GM18502 (cell line): ENCODE data around the gene ST7.

Source experiments
- ATAC-seq: cut with Tn5 transposase; IDR thresholded peaks from one replicate; pipeline ENCODE4 v1.9.1; 2021; ENCODE audit warnings: mild to moderate bottlenecking; ENCODE audit not compliant: unreplicated experiment, poor library complexity

Gene ST7

GRCh38 chr7:117208257-117208656, 255.0 kb downstream of the ST7 start:
- no peak for ATAC-seq

DNA sequence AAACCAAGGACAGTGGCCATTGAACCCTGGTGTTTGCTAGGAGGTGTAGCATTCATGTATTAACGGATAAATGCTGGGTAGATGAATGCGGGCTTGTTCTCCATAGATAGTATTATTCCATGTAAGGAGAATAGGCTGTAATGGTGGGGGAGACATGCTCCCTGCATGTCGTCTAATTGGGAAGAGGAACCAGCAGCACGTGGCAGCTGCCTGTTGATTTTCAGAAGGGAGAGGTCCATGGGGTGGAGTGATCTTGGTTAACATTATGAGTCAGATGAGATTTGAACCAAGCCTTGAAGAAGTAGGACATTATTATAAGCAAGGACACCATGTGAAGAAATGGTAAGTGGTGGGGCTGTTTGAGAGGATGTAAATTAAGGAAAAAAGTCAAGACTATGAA, 257.1 kb downstream of the ST7 start:
- no peak for ATAC-seq

- no peak for ATAC-seq
Measured at GRCh38 chr7:117210908-117211307, 257.6 kb downstream of the ST7 start.

GRCh38 chr7:117211614-117212013, 258.3 kb downstream of the ST7 start:
- no peak for ATAC-seq

DNA sequence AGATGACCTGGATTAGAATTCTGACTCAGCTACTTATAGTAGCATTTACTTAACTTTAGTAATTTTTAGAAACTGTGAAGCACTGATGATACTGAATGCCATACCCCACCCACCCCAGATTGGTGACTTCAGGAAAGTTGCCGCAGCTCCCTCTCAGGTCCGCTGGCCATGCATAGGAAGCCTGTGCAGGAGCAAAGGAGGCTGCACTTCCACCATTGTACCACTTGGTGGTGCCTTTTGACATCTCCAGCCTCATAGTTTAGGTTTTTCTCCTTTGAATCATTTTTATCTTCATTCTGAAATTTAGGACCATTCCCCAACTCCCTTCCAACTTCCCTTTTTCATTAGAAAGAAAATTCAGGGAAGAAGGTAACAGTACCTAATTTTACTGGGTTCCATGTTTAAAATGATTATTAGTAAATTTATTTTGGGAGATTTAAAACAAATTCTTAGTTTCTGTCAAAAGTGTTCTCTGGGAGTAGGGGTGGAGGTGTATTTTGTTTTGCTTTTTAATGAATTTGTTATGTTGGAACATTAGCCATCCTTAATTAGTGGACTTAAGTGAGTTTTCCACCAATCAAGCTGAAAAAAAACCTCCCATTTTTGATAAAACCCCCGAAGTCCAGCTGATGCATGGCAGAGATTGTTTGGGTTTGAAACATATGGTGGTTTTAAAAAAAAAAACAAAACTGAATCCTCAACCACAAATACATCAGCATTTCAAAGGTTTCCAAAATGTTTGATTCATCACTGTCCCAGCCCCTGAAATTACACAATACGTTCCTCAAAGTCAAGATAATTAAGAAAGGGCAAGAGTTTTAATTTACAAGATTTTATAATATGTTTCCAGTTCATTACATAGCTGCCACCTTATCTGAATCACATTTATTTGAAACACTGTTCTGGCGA, 259.9 kb downstream of the ST7 start:
- ATAC-seq, result peak; percentile 81

- ATAC-seq, result no peak
Measured at GRCh38 chr7:117216010-117216409, 262.7 kb downstream of the ST7 start.

- no peak for ATAC-seq
Measured at GRCh38 chr7:117216436-117217069, 263.3 kb downstream of the ST7 start.

DNA sequence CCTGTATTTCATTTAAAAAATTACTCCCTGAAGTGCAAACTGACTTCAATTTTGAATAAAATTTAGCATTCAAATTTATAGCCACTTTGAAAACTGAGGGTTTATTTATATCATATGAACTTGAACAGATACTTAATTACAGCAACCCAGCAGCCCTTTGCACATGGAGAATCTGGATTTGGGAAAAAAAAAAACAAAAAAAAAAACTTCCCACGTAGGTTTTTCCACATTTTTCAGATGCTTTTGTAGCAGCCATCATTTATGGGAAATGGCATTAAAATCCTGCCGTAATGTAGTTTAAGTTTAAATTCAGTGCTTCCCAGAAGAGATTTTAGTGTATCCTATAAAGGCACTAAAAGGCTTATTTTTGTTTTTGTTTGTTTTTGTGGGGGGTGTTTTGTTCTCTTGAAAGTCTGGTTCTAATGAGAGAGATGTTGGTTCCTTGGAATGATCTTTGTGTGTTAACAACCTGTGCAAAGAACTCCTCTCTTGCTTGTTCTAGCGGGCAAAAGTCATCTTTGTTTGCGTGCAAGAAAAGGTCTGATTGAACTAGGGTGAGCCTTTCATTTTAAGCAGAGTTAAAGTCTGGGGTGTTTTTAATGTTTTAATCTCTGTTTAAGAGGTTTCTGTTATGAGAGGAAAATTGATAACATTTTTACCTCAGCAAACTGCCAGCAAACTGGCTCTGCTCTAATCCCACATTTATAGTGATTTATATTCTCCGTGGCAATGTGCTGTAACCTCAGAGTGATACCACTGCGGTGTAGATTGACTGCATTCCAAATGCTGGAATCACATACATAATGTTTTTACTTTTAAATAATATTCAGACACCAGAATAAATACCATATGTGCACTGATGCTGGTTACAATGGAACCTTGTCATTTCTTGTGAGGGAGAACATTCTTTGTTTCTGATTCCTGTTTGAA, 264.1 kb downstream of the ST7 start:
- no peak for ATAC-seq

GRCh38 chr7:117218700-117219099, 265.4 kb downstream of the ST7 start:
- ATAC-seq, result no peak

DNA sequence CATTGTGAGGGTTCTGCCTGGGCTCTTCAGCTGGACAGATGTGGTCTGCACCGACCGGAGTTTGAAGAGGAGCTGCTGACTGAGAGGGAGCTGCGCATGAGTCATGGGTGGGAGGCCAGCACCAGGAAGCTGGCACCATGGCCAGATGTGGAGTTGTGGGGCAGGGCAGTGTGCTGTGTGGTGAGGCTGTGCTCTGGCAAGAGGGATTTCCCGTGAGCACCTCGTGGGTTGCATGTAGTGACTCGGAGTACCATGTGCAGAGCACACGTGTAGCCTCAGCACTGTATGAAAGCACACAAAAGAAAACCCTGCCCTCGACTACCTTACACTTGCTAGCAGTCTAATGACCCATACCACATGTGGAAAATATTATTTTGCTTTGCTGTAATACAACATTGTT, 266.2 kb downstream of the ST7 start:
- ATAC-seq, result no peak

DNA sequence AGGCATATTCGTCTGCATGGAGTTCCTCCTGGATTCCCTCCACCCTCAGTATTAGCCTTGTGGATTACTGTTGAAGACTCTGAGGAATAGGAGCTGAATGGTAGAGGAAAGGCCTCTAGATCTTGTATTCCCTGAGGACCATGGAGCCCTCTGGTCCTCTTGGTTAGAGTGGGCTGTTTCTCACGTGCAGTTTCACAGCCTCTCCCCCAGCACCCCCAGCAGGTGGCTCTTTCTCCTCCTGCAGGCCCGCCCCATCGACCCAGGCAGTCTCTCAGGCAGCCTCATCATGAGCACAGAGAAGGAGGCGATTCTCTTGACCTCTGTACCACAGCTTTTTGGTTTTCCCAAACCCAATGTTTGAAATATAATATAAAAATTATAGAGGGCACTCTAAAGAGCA, 267.5 kb downstream of the ST7 start:
- no peak for ATAC-seq

DNA sequence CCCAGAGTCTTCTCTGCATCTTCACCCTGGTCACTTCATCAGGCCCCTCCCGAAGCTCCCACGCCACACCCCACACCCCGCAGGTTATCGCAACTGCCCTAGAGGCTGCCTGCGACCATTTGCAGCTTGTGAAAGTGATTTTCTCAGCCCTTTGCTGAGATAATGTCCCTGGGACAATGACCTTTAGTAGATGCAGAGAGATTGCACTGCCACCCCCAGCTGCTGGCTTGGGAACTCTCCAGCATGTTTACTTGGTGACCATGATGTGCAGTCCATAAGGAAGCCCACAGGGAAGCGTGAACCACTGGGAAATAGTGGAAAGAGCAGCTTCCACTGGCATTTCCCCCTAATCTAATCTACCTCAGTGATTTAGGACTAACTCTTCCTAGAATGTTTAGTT, 272.2 kb downstream of the ST7 start:
- no peak for ATAC-seq

DNA sequence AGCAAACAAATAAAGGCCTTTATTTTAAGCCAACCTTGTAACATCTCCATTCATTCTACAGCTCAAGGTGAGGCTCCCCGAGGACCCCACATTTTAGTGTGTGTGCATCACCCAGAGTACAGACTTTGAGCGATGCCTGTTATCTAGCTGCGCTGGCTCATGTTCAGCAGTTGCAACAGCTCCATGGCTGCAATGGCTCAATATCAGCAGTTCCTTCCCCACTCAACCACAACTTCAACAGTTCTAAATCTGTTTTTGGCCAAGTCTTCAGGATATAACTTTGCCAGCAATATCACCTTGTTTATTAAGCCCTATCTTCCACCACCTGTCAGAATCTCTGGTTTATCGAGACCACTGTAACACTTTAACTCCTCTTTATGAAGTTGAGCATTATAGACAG, 273.8 kb downstream of the ST7 start:
- ATAC-seq, result no peak

GRCh38 chr7:117229350-117229749, 276.0 kb downstream of the ST7 start:
- no peak for ATAC-seq

DNA sequence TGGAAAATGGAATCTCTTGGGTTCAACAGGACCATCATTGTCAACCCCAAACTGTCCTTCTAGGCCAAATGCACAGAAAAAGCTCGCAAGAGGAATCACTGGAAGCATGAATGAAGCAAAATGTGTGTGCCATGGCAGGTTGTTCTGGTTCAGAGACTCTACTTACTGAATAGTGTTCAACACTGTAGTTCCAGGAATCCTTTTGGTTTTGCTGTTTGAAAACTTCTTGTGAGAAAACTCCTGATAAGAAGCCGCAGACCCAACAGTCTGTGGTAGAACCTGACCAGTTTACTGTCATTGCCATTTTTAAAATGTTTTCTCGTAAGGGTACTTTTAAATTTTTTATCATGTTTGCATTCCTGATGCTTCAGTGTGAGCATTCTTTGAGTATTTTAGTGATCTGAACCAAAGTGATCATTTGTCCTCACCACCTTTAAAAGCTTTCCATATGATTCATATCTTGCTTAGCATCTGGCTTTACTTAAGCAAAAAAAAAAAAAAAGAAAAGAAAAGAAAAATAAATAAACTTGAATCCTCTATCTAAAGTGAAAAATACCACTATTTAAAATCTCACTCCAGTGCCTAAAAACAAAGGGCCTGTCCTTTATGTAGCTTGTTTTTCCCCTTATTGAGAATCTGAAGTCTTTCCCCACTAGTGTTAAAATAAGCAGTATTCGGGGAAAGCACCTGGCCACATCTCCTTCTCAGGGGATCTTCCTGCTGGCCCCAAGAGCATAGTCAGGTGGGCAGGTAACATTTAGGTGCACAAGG, 277.2 kb downstream of the ST7 start:
- ATAC-seq, result peak; percentile 85

DNA sequence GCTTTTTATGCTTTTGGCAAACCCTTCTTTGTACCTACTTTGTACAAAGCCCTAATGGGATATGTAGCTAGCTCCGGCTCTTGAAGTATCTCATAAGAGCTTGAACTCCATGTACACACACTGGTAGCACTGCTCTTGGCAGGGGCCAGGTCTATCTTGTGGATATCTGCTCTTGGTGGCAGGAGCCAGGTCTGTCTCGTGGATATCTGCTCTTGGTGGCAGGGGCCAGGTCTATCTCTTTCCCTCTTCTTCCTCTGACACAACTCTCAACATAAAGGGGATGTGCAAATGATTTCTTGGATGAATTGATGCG, 277.7 kb downstream of the ST7 start:
- no peak for ATAC-seq

GRCh38 chr7:117237646-117238045, 284.3 kb downstream of the ST7 start:
- no peak for ATAC-seq

GRCh38 chr7:117238472-117238871, 285.2 kb downstream of the ST7 start:
- ATAC-seq, result no peak

GRCh38 chr7:117238937-117239336, 285.6 kb downstream of the ST7 start:
- ATAC-seq, result no peak

DNA sequence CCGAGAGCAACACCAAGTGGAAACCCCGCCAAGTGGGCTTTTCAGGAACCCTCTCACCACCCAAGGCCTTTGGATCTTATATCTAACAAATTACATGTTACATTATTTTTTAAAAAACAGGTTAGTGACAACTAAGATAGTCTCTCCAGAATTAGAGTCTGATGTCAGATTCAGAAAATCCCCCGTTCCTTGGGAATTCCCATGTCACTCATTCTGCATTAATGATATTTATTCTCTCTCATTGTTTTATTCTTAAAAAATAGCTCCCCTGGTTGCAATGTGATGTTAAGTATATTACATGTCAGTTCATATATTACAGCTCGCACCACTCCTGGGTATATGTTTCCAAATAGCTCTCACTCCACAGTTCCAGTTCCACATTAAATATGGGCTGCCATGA, 287.8 kb downstream of the ST7 start:
- no peak for ATAC-seq
